Stimulated activated CD4-positive, alpha-beta T cell treated with anti-CD3 and anti-CD28 coated beads, Interleukin-1b, Interleukin-23, amount 100 ng/mL, for 48 hours (primary cell): ENCODE results near the gene SLC39A1.

ENCODE experiments used
- DNase-seq: peaks from one replicate; pipeline ENCODE4 v3.0.0-alpha.2; 2020

SLC39A1 gene

DNA sequence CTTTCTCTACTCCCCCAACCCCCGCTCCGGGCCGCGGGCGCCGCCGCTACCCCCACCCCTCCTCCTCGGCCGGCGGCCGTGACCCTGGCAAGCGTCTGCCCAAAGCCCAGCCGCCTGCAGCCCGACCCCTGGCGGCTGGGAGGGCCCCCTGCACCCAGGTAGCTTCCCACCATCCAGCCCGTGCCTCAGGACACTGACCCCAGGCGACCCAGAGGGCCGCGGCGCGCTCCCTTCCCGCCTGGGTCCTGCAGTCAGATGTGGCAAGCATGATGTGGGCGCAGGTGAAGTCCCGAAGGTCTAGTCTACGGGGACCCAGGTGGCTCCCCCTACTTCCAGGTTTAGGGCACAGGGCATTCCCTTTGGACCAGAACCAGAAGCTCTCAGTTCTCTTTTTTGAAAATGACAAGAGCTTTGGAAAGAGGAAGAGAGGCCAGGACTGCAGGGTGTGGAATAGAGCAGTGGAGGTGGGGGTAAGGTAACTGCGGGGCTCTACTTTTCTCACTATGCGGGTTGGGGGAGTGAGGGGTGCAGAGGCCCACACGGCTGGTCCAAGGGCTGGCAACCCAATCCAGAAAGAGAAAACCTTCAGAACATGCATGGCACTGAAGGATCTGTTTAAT, 16.6 kb downstream of the SLC39A1 start, which contains the start of gene DENND4B:
DENND4B (minus strand) TSS at position 97 of the 620 bp plus-strand sequence. CDS start 2,344 bp downstream, outside the sequence.
- DNase-seq: peak; percentile 73

DNA sequence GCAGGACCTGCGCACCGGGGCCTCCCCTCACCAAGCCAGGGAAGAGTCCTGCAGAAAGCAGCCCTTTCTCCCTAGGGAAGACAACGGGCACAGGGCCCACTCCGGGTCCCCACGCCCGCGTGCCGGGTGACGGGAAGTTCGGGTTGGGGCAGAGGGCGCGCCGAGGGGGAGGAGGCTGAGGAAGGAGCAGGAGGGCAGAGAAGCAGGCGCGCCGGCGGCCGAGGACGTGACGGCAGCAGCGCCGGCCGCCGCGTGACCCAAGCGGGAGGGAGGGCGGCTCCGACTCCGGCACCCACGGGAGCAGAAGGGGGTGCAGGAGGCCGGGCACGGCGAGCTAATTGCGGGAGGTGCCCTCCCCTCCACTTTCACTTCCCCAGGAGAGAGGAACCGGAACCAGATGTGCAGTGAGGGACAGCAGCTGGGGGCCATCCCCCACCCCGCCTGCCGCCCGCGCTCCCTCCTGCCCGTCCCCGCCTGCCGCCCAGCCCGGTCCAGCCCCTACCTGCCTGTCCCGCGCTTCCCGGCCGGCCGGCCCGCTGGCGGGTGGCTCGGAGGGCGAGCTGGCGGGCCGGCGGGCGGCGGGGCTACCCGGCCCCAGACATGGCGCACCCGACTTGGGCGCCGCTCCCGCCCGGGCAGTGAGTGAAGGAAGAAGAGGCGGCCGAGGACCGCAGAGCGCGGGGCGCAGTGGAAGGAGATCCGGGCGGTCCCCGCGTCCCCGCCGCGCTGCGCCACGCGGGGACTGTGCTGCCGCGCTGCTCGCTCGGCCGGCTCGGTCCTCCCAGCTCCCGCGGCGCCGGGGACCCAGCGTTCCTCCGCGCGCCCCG, 17.3 kb downstream of the SLC39A1 start:
- peak; percentile 70 for DNase-seq

DNA sequence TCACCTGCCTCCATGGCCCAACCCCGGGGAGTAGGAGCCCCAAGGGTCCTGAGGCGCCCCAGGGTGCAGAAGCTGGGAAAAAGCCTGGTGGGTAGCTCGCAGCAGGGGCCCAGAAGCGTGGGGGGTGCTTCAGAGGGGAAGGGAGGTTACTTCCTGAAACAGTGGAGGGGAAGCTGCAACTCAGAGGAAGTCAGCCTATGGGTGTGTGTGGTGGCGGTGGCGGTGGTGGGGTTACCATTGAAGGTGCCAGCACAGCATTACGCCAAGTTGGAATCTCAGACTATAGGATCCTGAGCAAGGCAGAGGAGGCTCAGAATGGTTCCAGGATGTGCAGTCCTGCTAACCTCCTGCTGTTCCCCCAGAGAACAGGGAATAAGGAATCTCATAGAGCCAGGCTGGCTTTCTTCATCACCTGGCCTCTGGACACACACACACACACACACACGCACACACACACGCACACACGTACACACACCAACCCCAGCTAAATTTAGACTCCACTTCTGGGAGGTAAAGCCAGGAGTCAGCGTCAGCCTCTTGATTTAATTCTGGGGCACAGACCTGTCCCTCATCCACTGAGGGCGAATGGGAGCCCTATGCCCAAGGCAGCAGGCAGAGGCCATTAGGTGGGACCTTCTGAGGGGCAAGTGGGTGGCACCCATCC, 18.1 kb downstream of the SLC39A1 start:
- peak; percentile 77 for DNase-seq

DNA sequence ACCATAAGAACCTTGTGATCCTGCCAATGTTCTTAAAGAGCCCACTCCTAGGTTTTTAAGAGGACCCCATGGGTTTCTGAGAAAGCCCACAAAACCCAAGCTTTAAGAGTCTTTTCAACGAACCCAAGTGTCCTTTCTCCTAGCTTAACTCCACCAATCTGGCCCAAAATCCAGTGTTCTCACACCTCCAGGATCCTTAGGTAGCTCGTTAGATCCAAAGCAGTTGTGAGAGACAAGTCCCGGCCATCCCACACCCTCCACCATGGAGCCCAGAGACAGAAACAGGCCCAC, 18.6 kb downstream of the SLC39A1 start:
- no peak for DNase-seq

DNA sequence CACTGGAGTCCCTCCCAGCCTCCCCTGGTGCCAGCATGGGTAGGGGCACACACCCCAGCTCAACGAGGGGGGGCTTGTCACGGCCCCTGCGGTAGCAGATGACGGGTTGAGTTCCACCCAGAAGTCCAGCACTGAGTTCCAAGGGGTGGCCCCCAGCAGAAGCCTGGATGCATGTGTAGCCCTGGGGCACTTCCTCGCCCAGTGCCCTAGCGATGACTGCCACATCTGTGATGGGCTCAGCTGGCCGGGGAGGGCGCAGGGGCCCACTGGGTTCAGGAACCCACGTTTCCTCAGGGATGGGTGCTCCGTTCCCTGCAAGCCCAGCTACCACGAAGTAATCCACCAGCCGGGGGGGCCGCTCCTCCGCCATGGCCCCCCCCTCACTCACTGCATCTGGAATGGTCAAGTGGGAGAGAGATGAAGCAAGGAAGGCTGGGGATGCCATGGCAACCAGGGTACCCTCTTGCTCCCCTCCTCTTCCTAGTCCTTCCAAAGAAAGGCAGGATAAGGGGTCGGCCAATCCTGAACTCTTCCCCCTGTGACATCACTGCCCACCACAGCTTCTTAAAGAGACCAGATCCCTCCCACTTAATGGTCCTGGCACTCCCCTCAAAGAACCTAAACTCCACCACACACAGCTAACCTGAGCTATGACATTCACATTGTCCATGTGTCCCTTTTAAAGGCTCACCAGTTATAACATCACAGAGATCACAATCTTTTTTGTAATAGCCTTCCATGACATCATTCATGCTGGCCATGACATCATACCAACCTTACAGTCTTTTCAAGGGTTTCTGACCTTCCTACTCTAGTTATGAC, 19.1 kb downstream of the SLC39A1 start:
- DNase-seq: no peak

DNA sequence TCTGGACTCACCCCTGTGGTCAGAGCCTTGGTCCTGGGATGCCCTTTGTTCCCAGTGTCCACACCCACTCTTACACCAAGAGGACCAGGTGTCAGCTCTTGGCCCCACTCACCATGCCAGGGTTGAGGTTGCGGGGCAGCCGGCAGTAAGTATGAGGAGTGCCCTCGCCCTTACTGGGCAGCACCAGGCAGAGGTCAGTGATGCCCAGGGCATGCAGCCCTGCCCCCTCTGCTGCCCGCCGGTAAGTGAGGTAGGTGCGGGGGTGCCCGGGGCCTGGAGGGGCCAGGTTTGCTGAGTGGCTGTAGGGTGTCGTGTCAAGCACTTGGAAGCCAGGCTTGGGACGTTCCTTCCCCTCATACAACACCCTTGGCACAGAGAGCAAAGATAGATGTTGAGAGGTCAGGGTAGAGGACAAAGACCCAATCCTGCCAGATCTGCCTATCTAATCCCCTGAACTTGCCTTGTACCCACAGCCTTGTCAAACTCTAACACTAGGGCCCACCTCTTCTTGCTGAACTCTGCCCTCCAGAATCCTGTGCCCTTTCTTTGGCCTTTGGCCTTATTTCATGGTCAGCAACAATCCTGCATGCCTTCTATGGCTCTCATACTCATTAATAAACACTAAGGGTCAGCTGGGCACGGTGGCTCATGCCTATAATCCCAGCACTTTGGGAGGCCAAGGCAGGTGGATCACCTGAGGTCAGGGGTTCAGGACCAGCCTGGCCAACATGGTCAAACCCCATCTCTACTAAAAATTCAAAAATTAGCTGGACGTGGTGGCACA, 20.4 kb downstream of the SLC39A1 start:
- no peak for DNase-seq

DNA sequence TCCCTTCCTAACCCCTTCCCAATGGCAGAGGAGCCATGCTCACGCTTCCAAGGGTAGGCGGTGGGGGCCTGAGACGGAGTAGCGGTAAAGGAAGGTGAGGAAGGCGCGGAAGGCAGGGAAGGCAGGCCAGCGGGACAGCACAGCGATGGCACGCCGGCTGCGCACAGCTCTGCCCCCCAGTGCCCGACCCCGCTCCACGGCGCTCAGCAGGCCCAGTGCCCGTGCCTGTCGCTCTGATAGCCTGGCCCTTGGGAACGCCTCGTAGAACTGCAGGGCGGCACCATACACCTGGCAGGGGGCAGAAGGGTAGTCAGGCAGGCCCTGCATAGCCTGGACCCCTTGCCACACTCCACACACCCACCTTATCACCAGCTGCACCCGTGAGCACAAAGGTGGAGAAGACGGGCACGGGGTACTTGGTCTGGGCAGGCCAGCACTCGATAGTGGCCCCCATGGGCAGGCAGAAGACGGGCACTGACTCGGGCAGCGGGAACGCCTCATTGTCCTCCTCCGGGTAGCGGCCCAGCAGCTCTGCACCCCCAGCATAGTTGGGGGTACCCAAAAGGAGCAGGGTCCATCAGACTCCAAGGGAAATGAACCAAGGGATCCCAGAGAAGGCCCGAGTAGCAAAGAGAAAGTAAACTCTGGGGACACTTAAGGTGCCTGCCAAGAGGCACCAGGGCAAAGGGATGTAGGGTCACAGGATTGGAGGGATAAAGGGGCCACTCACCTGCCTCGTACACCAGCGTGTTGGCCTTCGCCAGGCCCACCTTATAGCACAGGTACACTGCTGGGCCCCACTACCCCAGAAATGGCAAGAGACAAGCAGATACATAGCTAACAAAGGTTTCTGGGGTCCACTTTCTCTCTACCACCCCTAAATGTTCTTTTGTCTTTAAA, 21.3 kb downstream of the SLC39A1 start:
- no peak for DNase-seq

DNA sequence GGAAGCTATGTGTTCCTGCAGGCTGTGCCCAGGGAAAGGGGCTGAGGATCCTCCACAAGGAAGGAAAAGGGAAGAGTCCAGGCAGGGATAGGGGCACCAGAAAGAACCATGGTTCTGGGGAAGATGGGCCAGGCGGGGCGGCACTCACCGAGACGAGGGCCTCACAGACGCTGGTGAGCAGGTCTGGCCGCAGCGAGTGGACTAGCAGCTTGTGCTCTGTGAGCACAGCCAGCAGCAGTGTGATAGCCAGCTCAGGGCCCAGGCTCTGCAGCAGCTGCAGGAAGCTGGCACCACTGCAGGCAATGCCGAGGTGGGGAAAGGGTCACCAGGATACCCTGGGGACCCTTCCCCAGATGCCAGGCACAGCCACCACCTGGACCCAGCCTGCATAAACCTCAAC, 22.6 kb downstream of the SLC39A1 start:
- no peak for DNase-seq

DNA sequence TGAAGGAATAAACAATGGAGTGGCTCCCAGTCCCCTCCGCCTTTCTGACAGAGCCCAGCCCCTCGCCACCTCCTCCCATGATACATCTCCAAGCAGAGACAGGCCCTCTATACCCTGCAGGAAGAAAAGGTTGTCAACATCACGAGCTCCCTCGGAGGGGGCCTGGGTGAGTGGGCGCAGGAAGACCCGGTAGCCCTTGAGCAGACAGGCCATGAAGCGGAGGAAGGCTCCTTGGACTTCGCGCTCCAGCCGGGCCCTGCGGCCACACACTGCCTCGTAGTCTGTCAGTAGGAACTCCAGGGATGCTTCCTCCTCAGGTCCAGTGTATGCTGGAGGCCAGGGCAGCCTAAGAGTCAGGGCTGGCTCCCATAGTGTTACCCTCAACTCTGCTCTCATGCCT, 23.9 kb downstream of the SLC39A1 start:
- DNase-seq: no peak

DNA sequence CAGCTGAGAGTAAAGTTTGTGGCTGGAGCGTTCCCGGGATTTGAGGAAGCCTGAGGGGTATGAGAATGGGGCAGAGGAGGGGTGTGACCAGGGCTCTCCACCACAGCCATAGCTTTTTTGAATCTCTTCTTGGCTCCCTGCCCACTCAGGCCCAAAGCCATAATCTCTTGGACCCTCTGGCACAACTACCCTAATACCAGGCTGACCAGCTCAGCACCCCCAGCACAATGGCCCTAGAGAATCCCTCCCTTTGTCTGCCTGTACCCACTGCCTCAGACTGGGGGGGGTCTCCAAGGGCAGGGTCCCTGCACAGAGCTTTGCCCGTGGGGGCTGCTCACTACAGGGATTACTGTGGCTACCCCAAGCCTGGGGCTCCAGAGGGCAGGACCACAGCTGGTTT, 24.3 kb downstream of the SLC39A1 start:
- DNase-seq: no peak

DNA sequence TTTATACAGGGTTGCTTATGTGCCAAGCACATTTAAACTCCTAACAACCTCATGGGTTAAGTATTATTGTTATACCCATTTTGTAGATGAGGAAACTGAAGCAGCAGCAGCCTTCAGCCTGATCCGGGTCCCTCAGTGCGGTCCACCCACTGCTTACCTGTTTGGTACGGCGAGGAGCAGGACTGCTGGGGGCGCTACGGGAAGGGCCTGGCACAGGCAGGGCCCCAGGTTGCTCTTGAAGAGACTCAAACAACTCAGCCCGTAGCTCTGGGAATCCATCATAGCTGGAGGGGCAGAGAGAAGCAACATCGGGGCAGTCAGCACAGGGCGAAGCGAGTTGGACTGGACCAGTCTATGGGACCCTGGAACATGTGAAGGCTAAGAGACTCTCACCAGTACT, 26.0 kb downstream of the SLC39A1 start:
- no peak for DNase-seq

DNA sequence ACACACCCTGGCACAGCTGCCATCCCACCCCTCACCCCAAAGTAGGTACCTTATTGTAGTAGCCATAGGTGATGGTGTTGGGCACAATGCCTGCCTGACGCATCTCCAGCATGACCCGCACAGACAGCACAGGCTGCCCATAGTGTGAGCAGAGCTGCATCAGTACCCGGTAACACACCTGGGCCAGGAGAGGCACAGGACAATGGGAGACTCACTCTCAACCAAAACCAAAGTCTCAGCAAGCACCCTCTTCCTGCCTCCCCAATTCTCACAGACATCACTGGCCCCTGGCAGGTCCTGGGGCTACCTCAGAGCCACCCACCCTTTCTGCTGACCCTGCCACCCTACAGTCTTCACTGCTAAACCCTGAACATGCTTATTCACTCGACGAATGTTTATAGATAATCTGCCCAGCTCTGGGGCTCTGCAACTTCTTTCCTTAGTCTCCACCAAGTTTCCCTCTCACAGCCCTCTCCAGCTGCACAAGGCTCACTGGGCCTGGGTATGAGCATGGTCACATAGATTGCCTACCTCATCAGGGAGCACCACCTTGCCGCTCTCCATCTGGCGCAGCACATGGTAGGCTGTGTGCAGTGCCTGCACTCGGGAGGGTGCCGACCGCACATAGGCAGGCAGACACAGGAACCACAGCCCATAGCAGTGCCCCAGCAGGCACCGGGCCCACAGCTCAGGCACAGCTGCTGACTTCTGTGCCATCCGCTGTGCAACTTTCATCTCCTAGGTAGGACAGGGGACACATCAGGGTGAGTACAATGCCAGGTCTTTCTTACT, 27.1 kb downstream of the SLC39A1 start:
- DNase-seq: no peak

DNA sequence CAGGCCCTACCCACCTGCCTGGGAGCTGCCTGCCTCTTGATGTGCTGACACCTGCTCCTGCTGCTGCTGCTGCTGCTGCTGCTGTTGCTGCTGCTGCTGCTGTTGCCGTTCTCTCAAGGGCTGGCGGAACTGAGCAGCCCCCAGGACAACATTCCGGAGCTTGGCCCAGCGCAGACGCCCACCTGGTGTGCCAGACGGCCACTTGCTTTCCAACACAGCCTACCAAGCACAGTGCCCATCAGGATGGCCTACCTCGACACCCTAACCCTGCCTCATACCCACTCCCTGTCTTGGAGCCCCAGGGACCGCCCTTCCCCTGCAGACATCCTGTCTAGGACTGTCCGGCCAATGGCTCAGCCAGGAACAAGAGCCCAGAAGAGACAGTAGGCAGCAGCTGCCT, 28.6 kb downstream of the SLC39A1 start:
- DNase-seq: no peak

DNA sequence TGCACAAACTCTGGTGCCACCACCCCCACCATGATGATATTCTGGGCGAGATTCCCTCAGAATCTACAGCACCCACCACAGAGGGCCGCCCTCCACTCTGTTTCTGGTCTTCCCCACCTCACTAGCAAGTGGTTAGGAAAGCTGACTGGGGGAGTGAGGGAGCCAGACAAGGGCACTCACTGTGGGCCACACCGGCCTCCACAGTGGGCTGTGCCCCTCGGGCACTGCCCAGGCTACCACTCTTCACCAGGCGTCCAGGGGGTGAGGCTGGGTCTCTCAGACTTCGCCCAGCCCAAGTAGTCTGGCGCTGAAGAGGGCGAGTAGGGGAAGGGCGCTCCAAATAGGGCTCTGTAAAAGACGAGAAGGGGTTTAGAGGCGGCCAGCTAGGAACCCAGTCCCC, 29.4 kb downstream of the SLC39A1 start:
- no peak for DNase-seq

DNA sequence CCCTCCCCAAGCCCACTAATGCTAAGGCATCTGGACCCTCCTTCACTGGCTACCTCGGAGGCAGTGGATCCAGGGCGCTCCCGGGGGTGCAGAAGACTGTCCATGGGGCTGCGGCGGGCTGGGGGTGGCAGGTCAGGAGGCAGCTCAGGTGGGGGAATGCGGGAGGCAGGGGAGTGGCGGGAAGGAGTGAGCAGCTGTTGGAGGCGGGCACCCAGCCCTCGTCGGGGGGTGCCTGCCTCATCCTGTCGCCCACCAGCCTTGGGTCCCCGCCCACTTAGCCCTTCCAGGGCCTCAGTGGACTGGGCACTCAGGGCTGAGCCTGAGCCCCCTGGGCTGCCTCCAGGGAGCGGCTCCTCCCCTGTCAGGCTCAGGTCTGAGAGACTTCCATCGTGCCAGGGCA, 29.9 kb downstream of the SLC39A1 start:
- no peak for DNase-seq

DNA sequence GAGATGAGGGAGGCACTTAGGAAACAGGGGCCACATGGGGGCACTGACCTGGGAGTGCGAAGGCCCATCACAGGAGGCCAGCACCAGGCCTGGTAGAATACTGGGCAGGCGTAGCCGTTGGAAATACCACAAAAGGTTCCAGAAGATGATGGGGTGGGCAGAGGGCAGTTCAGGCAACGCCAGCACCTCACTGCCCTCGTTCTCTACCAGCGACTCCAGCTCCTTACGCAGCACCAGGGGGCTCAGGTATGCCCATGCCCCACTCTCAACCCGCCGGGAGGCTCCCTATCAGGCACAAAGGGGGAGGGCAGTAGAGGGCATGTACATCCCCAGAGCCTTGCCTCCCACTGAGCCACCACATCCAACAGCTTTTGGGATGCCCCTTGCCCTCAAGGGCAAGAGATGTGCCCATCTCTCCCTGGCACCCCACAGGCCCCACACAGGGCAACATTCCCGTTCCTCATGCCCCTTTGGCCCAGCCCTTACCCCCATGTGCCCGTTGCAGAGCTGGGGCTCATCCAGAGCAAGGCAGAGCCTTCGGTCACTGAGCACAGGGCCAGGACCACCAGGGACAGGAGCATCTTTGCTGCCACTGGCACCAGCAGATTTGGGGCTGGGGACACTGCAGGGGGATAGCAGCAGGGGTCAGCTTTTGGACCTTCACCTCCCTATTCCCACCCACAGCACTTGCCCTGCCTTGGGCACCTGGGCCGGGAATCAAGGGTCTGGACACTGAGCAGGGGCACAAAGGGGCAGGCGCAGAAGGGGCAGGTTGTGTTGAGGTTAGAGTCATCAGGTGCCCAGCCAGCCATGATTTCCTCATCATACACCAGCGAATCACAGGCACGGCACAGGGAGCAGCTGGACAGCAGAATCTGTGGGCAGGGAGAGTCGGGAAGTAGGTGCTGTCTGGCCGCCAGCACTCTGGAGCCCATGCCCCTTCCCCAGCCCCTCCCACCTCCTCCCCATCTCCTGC, 30.9 kb downstream of the SLC39A1 start:
- DNase-seq: no peak

DNA sequence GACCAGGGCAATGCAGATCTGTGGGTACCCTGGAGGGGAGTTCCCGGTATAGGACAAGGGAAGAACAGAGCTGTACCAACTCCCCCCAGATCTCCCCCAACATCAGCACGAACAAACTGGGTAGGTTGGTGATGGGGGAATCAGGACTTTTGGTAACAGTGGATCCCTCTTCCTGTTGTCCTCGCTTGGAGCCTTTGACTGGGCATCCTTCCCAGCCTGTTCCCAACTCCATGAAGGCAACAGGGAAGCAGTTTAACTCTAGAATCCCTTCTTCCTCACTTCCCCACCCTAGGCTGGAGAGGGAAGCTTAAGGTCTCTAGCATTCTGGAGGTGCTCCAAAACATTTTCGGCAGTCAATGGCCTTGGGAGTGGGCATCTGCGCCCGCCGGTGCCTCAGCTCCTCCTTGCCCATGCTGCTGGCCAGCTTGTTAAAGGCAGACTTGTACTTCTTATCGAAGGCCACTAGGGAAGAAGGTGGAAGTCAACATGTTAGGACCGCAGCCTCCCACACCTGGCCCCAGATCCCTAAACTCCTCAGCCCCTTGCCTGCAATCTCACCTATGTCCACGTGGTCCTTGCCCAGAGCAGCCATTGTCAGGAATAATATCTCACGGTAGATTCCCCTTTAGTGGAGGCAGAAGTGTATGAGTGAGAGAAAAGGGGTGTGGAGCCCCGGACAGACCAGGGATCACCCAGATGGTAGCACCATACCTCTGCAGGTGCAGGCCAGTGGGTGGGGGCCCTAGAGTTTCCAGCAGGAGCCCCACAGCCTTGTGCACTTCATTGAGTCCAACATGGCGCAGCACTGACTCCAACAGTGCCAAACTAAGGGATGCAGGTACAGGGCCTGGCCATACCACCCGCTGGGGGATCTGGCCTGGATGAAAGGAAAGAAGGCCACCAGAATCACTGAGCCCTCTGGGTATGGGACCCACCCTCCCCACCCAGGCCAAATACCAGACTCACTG, 33.1 kb downstream of the SLC39A1 start:
- no peak for DNase-seq

DNA sequence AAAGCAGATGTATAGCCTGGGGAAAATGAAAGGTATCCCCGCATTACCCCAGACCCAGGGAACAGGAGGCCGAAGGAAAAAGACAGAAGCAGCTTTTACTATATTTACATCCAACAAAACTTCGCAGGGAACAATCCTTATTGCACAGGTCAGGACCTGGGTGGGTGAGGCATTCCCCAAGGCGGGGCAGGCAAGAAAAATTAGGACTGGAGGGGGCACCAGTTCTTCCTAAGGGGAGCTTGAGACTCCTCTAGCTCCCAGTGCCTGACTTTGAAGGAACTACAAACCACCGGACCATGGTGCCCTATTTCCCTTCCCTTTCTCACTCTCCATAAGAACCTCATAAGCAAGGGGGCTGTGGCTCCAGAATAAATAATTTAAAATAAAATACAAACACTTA, 33.9 kb downstream of the SLC39A1 start:
- no peak for DNase-seq
